PC-9 (cell line): ENCODE data around the gene STX17. TPM values are rescaled to one million over a fixed set of nuclear protein-coding genes. Genes with fewer than 3 reads are reported as not detected.

Experiments
- BruUV-seq: library from RNA; stranded (reverse); fragments of 400-500 nt; replicated peaks from 2 replicates; lab custom pipeline; 2021; lab: Mats Ljungman, UMichigan
- CTCF ChIA-PET: fragments of 300-600 bp; sonication (Branson Sonifier 250); formaldehyde crosslinking; loops from one replicate; lab custom pipeline; 2022; ENCODE audit warnings: antibody characterized with exemption; lab: Charles Lee
- POLR2A ChIA-PET: fragments of 300-600 bp; sonication (Branson Sonifier 250); formaldehyde crosslinking; loops from one replicate; lab custom pipeline; 2022; ENCODE audit warnings: antibody characterized with exemption; ENCODE audit not compliant: unreplicated experiment; lab: Charles Lee
- DNase-seq, 2 experiments: peaks; one replicate each; pipeline versions ENCODE4 v3.0.0 to v3.0.0-alpha.2; 2015 to 2022; ENCODE audit warnings: mixed read lengths in 1 of 2
- H2AFZ ChIP-seq: fragments of 200-600 bp; sonication (generic); 2 replicates; pipeline ENCODE4 v1.8.1; 2017; ENCODE audit warnings: antibody characterized with exemption
- H3F3A ChIP-seq: fragments of 200-600 bp; sonication (generic); 2 replicates; pipeline ENCODE4 v1.8.1; 2017; ENCODE audit warnings: antibody characterized with exemption, mild to moderate bottlenecking, low read depth; ENCODE audit not compliant: insufficient read depth
- H3K27ac ChIP-seq: fragments of 200-600 bp; sonication (generic); 2 replicates; pipeline ENCODE4 v1.6.1; 2016; ENCODE audit warnings: mixed run types
- H3K27me3 ChIP-seq: fragments of 200-600 bp; sonication (generic); 2 replicates; pipeline ENCODE4 v1.6.1; 2016; ENCODE audit warnings: low read depth, mixed run types; ENCODE audit not compliant: insufficient read depth
- H3K36me3 ChIP-seq: fragments of 200-600 bp; sonication (generic); 2 replicates; pipeline ENCODE4 v1.6.1; 2016; ENCODE audit warnings: low read depth, mixed run types
- H3K4me1 ChIP-seq: fragments of 200-600 bp; sonication (generic); replicated peaks from 2 replicates; pipeline ENCODE4 v1.6.1; 2016; ENCODE audit warnings: mixed run types; ENCODE audit not compliant: insufficient read depth
- H3K4me2 ChIP-seq: fragments of 200-600 bp; sonication (generic); 2 replicates; pipeline ENCODE4 v1.6.1; 2017; ENCODE audit warnings: mixed run types
- H3K4me3 ChIP-seq: fragments of 200-600 bp; sonication (generic); 2 replicates; pipeline ENCODE4 v1.6.1; 2016; ENCODE audit warnings: mixed run types
- H3K79me2 ChIP-seq: fragments of 200-600 bp; sonication (generic); 2 replicates; pipeline ENCODE4 v1.6.1; 2017; ENCODE audit warnings: low read depth, mixed run types
- H3K9me2 ChIP-seq: fragments of 200-600 bp; sonication (generic); 2 replicates; pipeline ENCODE4 v1.8.1; 2017; ENCODE audit warnings: mild to moderate bottlenecking; ENCODE audit not compliant: insufficient read depth
- H3K9me3 ChIP-seq: fragments of 200-600 bp; sonication (generic); 2 replicates; pipeline ENCODE4 v1.8.1; 2016; ENCODE audit warnings: low read depth; ENCODE audit not compliant: insufficient read depth
- H4K20me1 ChIP-seq: fragments of 200-600 bp; sonication (generic); 2 replicates; pipeline ENCODE4 v1.8.1; 2017; ENCODE audit not compliant: insufficient read depth
- CTCF ChIP-seq: fragments of 200-600 bp; sonication (generic); conservative IDR thresholded peaks from 2 replicates; pipeline ENCODE4 v1.6.1; 2017; ENCODE audit warnings: mixed run types, antibody characterized with exemption, mild to moderate bottlenecking, moderate library complexity
- EZH2 ChIP-seq: fragments of 200-600 bp; sonication (generic); IDR thresholded peaks from 2 replicates; pipeline ENCODE4 v1.8.0; 2017; ENCODE audit warnings: antibody characterized with exemption, low read depth
- intact Hi-C: fragments of 100-400 bp; cut with micrococcal nuclease; formaldehyde crosslinking; loops from one replicate; pipeline ENCODE4 v1.10.0; 2022; ENCODE audit not compliant: unreplicated experiment
- total RNA-seq: library from RNA; stranded (reverse); gene quantifications from 2 replicates; pipeline ENCODE4 v1.2.3, GENCODE V29; 2021

STX17 gene
- total RNA-seq, 1 experiment from 2014 or later: 46.3 TPM

GRCh38 chr9:99921875-99922710, 15.6 kb downstream of the STX17 start:
- Histone ChIP-seq H3K9me3 (peaks cover 10% of the 10 kb centered on the region; the same call in 1 of the 2 replicates), H3K9me2 (no peaks in the 10 kb centered on the region), H3K4me1 (no peaks in the 10 kb centered on the region), H3K27ac (no peak overlapping the region), H3K79me2 (no peaks in the 10 kb centered on the region), H3K4me2 (no peak overlapping the region), H3K4me3 (no peak overlapping the region), H3F3A (no peaks in the 10 kb centered on the region), H4K20me1 (peaks cover 3% of the 10 kb centered on the region; the same call in 1 of the 2 replicates), H3K36me3 (peaks cover 27% of the 10 kb centered on the region), H2AFZ (no peak overlapping the region), H3K27me3 (no peaks in the 10 kb centered on the region)
- POLR2A ChIA-PET: no interaction called here
- no peak for DNase-seq
- no TSS peak for BruUV-seq
- intact Hi-C loops: no loop called here
- CTCF ChIA-PET: no interaction called here
- TF ChIP-seq EZH2: no peak
- TF ChIP-seq CTCF: no peak

GRCh38 chr9:99922711-99923030, 16.2 kb downstream of the STX17 start:
- H3K27me3 ChIP-seq: no peaks in the 10 kb centered on the region
- peaks cover 10% of the 10 kb centered on the region; the same call in 1 of the 2 replicates for H3K9me3 ChIP-seq
- no peaks in the 10 kb centered on the region for H3K79me2 ChIP-seq
- H3K4me1 ChIP-seq: no peaks in the 10 kb centered on the region
- H3K4me2 ChIP-seq: no peak overlapping the region
- ChIA-PET POLR2A (no interaction called here), CTCF (no interaction called here)
- no peak overlapping the region for H2AFZ ChIP-seq
- TF ChIP-seq CTCF (no peak), EZH2 (no peak)
- intact Hi-C loops: no loop called here
- H3K27ac ChIP-seq: no peak overlapping the region
- no TSS peak for BruUV-seq
- no peak for DNase-seq
- no peaks in the 10 kb centered on the region for H3F3A ChIP-seq
- H3K4me3 ChIP-seq: no peak overlapping the region
- peaks cover 27% of the 10 kb centered on the region for H3K36me3 ChIP-seq
- H4K20me1 ChIP-seq: peaks cover 3% of the 10 kb centered on the region; the same call in 1 of the 2 replicates
- H3K9me2 ChIP-seq: no peaks in the 10 kb centered on the region

GRCh38 chr9:99925541-99925940, 19.1 kb downstream of the STX17 start:
- H3K27ac ChIP-seq: no peak overlapping the region
- H3F3A ChIP-seq: no peaks in the 10 kb centered on the region
- no TSS peak for BruUV-seq
- H3K36me3 ChIP-seq: peaks cover 20% of the 10 kb centered on the region
- ChIA-PET POLR2A (no interaction called here), CTCF (no interaction called here)
- H3K4me3 ChIP-seq: no peak overlapping the region
- no peak for TF ChIP-seq EZH2
- TF ChIP-seq CTCF: no peak
- no peaks in the 10 kb centered on the region for H3K4me1 ChIP-seq
- H3K27me3 ChIP-seq: no peaks in the 10 kb centered on the region
- intact Hi-C loops: no loop called here
- H2AFZ ChIP-seq: no peak overlapping the region
- H3K9me2 ChIP-seq: no peaks in the 10 kb centered on the region
- no peak for DNase-seq
- peaks cover 10% of the 10 kb centered on the region; the same call in 1 of the 2 replicates for H3K9me3 ChIP-seq
- no peaks in the 10 kb centered on the region for H3K79me2 ChIP-seq
- H4K20me1 ChIP-seq: peaks cover 3% of the 10 kb centered on the region; the same call in 1 of the 2 replicates
- H3K4me2 ChIP-seq: no peak overlapping the region
